Measurements from ENCODE around the gene EPS8L1. TPM values are rescaled to one million over a fixed set of nuclear protein-coding genes. Genes with fewer than 3 reads are reported as not detected.
A peak's percentile ranks its signal among the peaks of the same experiment; 100 is the strongest.

EPS8L1 gene
- total RNA-seq, 1 donor from 2014 or later: 1.9 TPM

DNA sequence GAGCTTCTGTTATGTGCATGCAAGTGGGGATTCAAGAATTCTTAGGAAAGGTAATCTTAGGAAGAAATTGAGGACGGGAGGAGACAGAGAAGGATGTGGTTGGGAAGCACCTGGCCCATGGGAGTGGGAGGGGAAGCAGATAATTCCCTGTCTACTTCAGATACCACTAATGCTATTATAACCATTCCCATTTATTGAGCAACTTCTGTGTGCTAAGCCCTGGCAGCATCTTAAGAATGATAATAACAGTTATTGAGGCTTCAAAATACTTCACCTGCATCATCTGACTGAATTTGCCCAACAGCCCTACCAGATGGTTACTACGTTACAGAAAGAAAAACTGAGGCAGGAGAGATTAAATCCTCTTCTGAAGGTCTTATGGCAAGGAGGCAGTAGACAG lies 1.4 kb downstream of the EPS8L1 start:
- intact Hi-C loops (cut with DNase I): no loop called here
- DNase-seq (ENCODE audit: low spot score): no peak

DNA sequence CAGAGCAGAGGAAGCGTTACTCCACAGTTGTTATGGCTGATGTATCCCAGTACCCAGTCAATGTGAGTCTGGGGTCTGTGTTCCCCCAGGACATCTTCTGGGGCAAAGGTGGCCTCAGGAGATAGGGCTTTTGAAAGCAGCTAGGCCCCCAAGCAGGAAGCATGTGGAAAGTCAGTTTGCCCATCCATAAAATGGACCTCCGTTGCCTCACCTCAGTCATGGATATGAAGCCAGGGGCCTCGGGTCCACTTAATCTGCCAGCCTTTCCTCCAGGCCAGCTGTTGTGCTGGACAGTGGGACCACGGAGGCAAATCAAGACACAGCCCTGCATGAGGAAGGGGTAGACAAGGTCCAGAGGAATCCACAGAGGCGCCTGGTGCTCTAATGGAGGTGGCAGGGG lies 3.3 kb downstream of the EPS8L1 start:
- DNase-seq (ENCODE audit: low spot score): no peak
- intact Hi-C loops (cut with DNase I): no loop called here

DNA sequence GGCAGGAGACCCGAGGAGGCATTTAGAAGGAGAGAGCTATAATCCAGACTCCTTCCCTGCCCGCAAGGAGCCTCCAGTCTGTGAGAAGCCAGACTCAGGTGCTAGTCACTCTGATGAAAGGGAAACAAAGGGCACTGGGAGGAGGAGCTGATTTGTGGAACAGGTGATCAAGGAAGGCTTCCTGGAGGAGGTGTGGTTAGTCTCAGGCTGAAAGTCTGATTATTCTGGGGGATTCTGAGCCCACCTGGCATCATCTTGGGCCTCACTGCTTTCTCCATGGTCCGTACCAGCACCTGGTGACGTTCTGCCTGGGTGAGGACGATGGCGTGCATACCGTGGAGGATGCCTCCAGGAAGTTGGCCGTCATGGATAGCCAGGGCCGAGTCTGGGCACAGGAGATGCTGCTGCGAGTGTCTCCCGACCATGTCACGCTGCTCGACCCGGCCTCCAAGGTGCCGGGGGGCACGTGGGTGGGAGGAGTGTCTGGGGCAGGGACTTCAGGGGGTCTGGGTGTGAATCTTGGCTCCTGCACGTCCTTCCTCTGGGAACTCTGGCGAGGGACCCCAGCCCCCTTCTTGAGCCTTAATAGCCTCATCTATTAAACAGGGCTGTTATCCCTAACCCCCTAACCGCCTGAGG lies 3.9 kb downstream of the EPS8L1 start:
- no peak for DNase-seq (ENCODE audit: low spot score)
- intact Hi-C loops (cut with DNase I): no loop called here

DNA sequence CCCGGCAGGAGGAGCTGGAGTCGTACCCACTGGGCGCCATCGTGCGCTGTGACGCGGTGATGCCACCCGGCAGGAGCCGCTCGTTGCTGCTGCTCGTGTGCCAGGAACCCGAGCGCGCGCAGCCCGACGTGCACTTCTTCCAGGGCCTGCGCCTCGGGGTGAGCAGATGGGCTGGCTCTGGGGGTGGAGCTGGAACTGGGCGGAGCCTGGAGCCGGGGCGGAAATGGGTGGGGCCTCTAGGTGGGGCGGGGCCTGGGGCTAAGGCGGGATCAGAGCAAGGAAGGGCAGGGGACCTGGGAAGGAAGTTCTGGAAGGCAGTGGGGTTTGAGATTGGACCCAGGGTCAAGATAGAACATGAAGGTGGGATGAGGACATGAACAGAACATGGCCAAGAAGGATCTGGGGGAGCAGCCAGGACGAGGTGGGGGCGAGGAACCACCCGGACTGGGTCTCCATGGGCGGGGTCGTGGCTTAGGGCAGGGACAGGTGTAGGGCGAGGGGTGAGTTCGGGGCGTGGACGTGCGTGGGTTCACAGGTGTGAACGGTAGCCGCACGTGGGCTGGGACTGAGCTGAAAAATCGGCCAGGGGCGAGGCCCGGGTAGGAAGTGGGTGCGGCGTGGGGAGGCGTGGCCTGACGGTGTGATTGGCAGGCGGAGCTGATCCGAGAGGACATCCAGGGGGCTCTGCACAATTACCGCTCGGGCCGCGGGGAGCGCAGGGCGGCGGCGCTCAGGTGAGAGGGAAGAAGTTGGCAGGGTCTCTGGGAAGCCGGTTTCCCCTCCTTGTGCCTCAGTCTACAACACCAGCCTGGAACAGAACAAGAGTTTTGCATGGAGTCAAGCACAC lies 4.7 kb downstream of the EPS8L1 start:
- intact Hi-C loops (cut with DNase I): no loop called here
- DNase-seq (ENCODE audit: low spot score): peak; percentile 85

DNA sequence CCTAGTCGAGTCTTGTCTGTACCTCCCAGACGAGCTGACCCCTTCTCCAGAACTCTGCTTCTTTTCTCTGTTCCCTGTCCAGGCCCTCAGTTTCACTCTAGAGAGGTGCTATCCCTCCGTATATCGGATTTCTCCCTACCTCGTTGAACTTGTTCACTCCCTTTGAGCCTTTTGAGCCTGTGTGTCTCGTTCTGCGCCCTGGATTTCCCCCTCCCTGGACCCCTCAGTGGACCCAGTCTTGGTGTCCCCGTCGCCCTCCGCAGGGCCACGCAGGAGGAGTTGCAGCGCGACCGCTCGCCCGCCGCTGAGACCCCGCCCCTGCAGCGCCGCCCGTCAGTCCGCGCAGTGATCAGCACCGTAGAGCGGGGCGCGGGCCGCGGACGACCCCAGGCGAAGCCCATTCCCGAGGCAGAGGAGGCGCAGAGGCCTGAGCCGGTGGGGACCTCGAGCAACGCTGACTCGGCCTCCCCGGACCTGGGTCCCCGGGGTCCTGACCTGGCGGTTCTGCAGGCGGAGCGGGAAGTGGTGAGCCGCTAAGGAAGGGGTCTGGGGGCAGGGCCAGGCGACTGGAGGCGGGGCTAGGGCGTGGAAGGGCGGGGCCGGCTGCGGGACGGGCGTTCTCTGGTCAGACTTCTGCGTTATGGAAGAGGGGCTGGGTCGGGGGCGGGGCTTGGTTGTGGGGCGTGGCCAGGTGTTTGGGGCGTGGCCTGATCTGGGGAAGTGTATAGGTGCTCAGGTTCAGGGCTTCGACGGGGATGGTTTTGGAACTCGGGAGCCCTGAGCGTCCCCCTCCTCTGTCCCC lies 5.5 kb downstream of the EPS8L1 start:
- peak; percentile 87 for DNase-seq (ENCODE audit: low spot score)
- intact Hi-C loops (cut with DNase I): no loop called here

DNA sequence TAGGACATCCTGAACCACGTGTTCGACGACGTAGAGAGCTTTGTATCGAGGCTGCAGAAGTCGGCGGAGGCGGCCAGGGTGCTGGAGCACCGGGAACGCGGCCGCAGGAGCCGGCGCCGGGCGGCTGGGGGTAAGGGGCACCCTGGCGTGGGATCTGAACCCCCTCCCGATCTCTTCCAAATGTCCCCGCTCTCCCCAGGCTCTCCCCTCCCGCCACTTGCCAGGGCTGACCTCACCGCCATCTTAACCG lies 6.0 kb downstream of the EPS8L1 start:
- DNase-seq (ENCODE audit: low spot score): no peak
- intact Hi-C loops (cut with DNase I): no loop called here

DNA sequence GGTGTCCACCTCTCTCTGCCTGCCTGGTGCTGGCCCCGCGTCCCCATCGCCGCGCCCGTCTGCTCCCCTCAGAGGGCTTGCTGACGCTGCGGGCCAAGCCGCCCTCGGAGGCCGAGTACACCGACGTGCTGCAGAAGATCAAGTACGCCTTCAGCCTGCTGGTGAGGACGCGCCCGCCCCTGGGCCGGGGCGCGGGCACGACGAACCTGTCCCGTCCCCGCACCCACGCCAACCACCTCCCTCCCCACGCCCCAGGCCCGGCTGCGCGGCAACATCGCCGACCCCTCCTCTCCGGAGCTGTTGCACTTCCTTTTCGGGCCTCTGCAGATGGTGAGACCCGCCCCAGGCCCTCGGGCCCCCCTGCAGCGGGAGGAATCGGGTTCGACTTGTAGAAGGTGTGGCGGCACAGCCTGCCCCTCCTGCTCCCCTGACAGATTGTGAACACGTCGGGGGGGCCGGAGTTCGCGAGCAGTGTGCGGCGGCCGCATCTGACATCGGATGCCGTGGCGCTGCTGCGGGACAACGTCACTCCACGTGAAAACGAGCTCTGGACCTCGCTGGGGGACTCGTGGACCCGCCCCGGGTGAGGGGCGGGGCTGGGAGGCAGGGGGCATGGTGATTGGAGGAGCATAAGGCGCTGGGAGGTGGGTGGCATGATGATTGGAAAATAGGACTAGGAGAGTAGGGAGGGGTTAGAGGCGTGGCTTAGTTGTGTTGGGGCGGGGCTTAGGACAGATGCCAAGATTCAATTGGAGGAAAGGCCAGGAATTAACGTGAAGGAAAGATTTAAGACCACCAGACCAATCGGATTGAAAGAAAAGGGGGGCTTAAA lies 6.6 kb downstream of the EPS8L1 start:
- intact Hi-C loops (cut with DNase I): no loop called here
- DNase-seq (ENCODE audit: low spot score): no peak

DNA sequence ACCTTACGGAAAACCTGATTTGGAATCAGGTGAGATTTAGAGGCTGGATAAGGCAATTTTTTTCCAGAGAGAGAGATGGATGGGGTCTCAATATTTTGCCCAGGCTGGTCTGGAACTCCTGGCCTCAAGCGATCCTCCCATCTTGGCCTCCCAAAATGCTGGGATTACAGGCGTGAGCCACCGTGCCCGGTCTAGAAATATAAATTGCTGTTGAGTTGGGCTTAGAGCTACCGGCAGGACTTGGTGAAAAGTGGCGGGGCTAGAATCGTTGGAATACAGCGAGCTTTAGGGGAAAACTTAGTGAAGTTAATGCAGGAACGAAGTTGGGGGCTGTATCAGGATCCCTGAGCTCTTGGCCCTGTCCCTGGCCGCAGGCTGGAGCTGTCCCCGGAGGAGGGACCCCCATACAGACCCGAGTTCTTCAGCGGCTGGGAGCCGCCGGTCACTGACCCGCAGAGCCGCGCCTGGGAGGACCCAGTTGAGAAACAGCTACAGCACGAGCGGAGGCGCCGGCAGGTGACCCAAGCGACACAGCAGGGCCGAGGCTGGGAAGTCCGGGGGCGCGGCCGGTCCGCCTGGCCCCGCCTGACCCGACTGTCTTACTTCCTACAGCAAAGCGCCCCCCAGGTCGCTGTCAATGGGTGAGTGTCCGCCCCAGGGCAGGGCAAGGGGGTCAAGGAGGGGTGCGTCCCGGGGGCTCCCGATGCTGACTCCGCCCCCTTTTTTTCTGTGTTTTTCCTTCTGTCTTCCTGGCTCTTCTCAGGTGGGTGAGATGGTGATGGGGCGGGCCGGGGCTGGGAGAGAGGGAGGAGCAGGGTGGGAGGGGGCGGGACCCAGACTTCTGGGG lies 7.6 kb downstream of the EPS8L1 start:
- intact Hi-C loops (cut with DNase I): no loop called here
- no peak for DNase-seq (ENCODE audit: low spot score)

DNA sequence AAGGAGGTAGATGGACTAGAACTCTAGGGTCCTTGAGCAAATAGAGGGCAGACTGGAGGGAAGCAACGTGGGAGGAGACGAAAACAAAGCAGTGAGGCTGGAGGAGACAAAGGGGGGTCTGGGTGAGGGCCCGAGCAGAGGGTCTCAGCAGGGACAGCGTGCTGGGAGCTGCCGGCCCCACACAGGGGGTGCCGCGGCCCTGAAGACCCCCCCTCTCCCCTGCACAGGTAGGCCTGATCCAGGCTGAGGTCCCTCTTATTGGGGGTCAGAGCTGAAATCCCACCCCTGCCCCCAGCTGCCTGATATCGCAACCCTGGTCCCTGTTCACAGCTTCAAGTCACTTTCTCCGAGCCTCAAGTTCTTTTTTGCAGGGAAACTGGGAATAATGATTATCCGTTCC lies 8.7 kb downstream of the EPS8L1 start:
- intact Hi-C loops (cut with DNase I): no loop called here
- DNase-seq (ENCODE audit: low spot score): no peak

DNA sequence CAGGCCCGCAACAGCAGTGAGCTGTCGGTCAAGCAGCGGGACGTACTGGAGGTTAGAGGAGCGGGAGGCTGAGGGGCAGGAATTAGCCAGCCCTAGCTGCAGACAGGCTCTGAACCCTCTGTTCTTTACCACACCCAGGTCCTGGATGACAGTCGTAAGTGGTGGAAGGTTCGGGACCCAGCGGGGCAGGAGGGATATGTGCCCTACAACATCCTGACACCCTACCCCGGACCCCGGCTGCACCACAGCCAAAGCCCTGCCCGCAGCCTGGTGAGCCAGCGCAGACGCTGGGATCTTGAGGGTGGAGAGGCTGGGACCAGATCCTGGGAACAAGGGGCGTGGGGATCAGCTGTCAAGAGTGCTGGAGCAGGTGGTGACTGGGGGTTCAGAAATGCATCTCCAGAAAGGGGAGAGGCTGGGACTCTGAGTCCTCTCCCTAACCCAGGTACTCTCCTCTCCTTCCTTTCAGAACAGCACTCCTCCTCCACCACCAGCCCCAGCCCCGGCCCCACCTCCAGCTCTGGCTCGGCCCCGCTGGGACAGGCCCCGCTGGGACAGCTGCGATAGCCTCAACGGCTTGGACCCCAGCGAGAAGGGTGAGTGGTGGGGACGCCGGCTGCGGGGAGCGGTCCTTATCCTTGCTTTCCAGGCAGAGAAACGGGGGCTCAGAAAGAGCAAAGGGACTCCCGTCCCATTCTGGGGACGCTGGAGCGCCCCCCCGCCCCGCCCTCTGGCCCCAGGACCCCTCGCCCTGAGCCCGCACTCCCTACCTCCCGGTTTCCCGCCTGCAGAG lies 10.4 kb downstream of the EPS8L1 start:
- intact Hi-C loops (cut with DNase I): no loop called here
- no peak for DNase-seq (ENCODE audit: low spot score)

DNA sequence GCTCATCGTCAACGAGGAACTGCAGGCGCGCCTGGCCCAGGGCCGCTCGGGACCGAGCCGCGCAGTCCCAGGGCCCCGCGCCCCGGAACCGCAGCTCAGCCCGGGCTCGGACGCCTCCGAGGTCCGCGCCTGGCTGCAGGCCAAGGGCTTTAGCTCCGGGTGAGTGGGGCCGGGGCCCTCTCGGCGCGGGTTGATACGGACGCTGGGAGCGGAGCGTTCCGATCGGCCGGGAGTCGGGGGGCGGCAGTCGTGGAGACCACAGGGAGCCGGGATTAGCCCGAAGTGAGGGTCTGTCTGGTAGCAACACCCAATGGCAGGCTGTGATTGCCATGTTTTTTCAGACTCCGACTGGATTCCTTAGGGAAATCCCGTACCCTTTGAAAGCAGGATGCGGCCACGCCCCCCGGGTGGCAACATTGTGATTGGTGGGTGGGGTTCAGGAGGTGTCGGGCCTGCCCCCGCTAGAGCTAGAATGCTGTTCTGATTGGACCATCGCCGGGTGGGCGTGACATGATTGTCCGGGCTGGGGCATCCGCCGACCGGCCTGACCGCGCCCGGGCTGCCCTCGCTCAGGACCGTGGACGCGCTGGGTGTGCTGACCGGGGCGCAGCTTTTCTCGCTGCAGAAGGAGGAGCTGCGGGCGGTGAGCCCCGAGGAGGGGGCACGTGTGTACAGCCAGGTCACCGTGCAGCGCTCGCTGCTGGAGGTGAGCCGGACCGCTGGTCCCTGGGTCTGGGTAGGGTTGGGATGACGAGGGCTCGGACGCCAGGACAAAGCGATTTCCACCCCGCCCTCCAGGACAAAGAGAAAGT lies 11.3 kb downstream of the EPS8L1 start:
- peak; percentile 95 for DNase-seq (ENCODE audit: low spot score)
- intact Hi-C loops (cut with DNase I): no loop called here

DNA sequence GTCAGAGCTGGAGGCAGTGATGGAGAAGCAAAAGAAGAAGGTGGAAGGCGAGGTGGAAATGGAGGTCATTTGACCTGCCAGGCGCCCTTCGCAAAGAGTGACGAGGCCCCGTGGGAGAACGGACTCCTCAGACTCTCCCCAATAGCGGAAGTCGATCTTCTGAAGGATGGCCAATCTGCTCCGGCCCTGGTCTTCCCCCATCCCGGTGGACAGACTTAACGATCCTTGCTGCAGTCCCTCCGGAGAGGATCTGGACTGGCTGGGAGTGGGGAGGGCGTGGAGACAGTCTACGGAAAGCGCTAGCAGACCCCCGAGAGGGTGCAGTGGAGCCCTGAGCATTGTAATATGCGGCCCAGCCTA lies 11.9 kb downstream of the EPS8L1 start:
- intact Hi-C loops (cut with DNase I): no loop called here
- DNase-seq (ENCODE audit: low spot score): no peak

DNA sequence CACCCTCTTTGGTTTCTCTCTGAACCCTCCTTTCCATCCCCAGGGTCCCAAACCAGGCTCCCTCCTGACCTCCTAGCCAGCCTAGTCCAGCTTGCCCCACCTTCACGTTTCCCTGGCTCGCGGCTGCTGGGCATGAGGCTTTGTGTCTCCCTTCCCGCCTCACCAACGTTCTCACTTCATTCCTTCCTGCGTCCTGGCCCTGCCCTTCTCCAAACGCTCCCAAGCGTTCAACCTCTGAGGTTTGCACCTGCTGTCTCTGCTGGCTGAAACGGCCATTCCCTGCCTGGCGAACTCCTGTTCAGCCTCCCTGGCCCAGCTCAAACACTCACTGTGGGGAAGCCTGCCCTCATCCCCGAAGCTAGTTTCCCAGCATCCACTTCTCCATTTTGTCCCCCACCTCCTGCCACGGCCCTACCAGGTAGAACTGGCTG lies 12.4 kb downstream of the EPS8L1 start:
- intact Hi-C loops (cut with DNase I): no loop called here
- no peak for DNase-seq (ENCODE audit: low spot score)

DNA sequence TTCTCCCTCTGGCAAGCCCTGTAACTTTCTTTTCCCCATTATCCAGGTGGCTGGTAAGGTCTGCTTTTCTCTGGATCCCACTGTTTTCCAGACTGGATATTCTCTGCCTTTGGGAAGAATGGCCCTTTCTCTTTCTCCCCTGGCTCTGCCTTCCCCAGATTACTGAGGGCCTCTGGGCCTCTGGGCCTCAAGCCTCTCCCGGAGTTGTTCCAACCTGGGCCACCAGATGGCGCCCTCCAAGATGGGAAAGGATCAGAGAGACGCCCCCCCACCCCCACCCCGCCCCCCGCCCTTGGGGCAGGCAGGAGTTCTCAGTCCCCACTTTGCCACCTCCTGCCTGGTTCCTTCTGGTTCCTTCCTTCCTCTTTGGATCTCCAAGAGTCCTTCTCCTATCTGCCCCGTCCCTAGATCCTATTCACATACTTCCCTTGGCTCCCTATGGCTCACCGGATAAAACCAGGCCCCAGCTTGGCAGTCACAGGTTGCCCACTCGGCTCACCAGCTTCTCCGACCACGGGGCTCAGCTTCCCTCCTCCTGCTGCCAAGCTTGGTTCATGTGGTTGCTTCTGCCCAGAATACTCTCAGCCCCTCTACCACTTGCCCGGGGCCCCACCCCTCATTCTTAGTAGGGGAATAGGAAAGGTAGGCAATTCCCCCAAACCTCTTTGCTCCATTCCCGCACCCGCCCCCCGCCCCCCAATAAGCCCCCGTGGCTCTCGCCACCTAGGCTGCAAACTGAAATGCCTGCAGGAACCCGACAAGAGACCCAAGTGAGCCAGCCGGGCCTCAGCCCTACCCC lies 13.1 kb downstream of the EPS8L1 start:
- no peak for DNase-seq (ENCODE audit: low spot score)
- intact Hi-C loops (cut with DNase I): no loop called here

DNA sequence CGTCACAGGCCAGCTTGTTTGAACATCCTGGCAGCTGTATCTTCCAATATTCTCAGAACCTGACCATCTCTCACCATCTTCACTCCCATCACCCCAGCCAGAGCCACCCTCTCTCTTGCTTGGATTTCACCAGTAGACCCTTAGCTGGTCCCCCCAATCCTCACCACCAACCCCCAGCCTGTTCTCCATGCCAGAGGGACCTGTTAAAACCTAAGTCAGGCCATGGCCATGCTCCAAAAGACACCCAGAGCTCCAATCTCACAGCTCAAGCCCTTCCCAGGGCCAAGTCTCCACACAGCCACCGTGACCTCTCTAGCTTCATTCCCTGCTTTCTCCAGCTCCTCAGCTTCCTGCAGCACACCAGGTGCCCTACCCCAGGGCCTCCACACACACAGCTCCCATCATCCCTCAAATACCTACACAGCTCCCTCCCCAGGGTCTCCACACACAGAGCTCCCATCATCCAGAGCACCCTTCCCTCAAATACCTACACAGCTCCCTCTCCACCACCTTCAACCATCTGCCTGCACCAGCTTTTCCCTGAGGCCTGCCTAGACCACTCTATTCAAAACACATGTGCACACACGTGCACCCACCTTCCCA lies 13.8 kb downstream of the EPS8L1 start:
- intact Hi-C loops (cut with DNase I): no loop called here
- no peak for DNase-seq (ENCODE audit: low spot score)

DNA sequence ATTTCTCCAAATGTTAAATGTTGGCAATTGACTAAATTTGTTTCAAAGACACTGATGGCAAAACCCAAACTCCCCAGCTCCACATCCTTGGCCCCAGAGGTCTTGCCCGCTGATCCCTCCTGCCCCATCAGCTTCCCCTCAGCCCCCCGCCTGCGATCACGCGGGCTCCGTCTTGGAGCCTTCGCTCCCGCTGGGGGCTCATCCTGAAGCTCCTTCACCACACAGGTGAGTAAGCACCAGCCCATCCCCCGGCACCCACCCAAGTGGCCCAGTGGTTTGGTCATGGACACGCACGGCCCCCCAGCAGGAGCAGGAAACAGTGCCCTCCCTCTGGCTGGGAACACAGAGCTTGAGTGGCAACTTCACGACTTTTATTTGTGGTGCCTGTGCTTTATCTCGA lies 14.9 kb downstream of the EPS8L1 start:
- no peak for DNase-seq (ENCODE audit: low spot score)
- intact Hi-C loops (cut with DNase I): no loop called here
